Body of pancreas (tissue), 4 donors: ENCODE data around the gene VANGL1.

Source experiments
- POLR2A ChIP-seq, 3 donors: fragments of 450-650 bp; IDR thresholded peaks; one replicate each; pipeline ENCODE4 v1.6.1; 2016; ENCODE audit warnings: antibody characterized with exemption in 3 of 3, mild to moderate bottlenecking in 2 of 3
- TF ChIP-seq, protein P1 (sequence below), 7 experiments: fragments of 450-650 bp in 4 of 7; fragments of 200-600 bp in 3 of 7; sonication (generic) in 3 of 7; IDR thresholded peaks; one replicate each; pipeline ENCODE4 v1.5.1; 2016 to 2019; ENCODE audit warnings: antibody characterized with exemption in 7 of 7

DNA sequence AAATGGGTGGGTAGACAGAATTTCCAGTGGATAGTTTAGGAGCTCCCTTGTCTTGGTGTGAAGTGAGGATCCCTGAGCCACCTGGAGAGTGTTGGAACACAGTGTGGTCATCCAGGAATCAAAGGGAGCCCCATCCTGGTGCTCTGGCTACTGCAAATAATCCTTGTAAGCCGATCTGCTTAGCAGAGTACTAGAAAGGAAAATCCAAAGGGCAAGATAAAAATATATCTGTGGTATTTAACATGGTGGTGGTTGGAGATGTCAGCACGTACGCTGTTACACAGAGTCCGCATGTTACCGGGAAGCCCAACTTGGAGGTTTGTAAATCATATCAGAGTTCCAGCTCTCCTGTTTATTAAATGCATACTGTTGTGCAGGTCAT lies 39.0 kb downstream of the VANGL1 start:
- TF ChIP-seq, protein P1, sequence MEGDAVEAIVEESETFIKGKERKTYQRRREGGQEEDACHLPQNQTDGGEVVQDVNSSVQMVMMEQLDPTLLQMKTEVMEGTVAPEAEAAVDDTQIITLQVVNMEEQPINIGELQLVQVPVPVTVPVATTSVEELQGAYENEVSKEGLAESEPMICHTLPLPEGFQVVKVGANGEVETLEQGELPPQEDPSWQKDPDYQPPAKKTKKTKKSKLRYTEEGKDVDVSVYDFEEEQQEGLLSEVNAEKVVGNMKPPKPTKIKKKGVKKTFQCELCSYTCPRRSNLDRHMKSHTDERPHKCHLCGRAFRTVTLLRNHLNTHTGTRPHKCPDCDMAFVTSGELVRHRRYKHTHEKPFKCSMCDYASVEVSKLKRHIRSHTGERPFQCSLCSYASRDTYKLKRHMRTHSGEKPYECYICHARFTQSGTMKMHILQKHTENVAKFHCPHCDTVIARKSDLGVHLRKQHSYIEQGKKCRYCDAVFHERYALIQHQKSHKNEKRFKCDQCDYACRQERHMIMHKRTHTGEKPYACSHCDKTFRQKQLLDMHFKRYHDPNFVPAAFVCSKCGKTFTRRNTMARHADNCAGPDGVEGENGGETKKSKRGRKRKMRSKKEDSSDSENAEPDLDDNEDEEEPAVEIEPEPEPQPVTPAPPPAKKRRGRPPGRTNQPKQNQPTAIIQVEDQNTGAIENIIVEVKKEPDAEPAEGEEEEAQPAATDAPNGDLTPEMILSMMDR (IDR thresholded peaks at IDR 0.05), result no peak
- TF ChIP-seq POLR2A (IDR thresholded peaks at IDR 0.05), result no peak
